H4 (cell line): Measurements from ENCODE around the gene PANX2. TPM values are rescaled to one million over a fixed set of nuclear protein-coding genes. Genes with fewer than 3 reads are reported as not detected.
"Not testable (repeated sequence)": the region's sequence is repeated elsewhere in the genome, so short reads cannot be mapped to it uniquely, and the experiment has no call there.

Source experiments
- DNase-seq: peaks from one replicate; pipeline ENCODE4 v3.0.0-alpha.2; 2015; ENCODE audit warnings: low spot score
- total RNA-seq: library from RNA; depleted of rRNA; stranded (reverse); fragments of >200 nt; shearing (Covaris generic); gene quantifications from 2 replicates; pipeline ENCODE4 v1.2.3, GENCODE V29; 2014; rRNA removed

Gene PANX2, protein sequence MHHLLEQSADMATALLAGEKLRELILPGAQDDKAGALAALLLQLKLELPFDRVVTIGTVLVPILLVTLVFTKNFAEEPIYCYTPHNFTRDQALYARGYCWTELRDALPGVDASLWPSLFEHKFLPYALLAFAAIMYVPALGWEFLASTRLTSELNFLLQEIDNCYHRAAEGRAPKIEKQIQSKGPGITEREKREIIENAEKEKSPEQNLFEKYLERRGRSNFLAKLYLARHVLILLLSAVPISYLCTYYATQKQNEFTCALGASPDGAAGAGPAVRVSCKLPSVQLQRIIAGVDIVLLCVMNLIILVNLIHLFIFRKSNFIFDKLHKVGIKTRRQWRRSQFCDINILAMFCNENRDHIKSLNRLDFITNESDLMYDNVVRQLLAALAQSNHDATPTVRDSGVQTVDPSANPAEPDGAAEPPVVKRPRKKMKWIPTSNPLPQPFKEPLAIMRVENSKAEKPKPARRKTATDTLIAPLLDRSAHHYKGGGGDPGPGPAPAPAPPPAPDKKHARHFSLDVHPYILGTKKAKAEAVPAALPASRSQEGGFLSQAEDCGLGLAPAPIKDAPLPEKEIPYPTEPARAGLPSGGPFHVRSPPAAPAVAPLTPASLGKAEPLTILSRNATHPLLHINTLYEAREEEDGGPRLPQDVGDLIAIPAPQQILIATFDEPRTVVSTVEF
- 4.2 and 4.4 TPM in 2 replicates for total RNA-seq

DNA sequence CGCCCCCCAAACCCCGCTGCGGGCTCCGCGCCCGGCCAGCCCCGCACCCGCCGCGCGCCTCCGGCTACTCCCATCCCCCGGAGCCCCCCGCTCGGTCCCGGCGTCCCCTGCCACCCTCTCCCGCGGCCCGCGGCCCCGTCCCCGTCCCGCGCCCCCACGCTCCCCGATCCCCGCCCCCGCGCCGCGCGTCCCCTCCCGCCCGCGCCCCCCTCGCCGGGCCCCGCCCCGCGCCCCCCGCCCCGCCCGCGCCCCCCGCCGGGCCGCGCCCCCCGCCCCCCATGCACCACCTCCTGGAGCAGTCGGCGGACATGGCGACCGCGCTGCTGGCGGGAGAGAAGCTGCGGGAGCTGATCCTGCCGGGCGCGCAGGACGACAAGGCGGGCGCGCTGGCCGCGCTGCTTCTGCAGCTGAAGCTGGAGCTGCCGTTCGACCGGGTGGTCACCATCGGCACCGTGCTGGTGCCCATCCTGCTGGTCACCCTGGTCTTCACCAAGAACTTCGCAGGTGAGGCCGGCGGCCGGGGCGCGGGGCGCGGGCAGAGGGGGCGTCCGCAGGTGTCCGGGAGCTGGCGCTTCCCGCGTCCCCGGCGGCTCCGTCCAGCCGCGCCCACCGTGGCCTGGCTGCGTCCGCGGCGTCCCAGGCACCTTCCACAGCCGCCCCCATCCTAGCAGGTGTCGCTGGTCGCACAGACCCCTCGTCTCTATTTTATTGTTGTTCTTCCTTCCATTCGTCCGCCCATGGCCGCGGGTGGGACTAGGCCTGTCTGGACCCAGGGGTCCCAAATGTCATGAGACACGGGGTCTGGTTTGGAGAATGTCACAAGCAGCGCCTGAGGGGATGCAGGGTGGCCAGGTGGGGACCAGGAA, at the start of gene PANX2:
Gene PANX2, plus strand, starts transcription at position 279 of the 866 bp plus-strand sequence. Its CDS starts 0 bp downstream, at position 279.
- no peak for DNase-seq

DNA sequence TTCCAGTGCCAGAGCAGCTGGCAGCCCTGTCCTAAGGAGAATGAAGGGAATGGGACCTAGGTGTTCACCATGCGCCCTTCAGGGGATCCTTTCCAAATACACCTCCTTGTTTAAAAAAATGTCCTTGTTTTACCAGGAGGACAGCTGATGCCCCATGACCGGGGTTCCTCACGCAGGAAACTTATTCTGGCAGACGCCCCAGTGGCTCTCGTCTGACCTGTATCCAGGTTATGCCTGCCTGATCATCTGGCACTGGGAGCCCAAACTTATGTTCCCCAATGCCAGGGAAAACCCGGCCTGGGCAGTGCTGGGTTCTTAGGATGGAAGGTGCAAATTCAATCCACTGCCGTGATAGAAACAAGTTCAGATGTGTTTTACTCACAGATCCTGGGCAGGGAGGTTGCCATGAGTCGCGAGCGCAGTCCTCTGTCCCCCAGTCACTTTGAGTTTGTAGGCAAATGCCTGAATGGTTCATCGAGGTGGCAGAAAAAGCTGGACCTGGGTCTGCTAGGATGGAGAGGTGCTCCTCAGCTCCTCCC, 49.3 kb upstream of the PANX2 start:
- DNase-seq, result no peak

DNA sequence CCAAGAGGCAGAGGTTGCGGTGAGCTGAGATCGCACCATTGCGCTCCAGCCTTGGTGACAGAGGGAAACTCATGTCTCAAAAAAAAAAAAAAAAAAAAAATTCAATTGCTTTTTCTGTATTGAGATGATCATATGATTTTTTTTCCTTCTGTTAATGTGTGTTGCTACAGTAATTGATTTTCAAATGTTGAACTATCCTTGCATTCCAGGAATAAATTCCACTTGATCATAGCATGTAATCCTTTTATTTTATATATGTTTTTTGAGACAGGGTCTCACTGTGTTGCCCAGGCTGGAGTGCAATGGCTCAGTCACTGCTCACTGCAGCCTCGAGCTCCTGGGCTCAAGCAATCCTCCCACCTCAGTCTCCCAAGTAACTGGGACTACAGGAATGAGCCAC, 47.4 kb upstream of the PANX2 start:
- no peak for DNase-seq

DNA sequence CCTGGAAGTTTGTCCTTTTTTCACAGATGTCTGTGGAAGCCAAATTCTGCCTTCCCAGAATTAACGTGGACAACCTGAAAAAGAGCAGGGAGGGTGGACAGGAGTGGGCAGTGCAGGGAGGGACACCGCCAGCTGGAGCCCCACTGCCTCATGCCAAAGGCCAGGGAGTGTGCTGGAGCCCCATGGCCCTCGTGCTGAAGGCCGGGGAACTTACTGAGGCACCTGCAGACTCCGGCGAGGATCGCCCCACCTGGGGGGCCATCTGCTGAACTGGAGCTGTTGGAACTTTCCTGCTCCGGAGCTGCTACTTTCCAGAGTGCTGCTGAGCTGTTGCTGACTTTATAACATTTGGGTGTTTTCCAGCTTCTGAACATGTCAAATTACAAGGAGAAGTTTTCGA, 45.5 kb upstream of the PANX2 start:
- no peak for DNase-seq

DNA sequence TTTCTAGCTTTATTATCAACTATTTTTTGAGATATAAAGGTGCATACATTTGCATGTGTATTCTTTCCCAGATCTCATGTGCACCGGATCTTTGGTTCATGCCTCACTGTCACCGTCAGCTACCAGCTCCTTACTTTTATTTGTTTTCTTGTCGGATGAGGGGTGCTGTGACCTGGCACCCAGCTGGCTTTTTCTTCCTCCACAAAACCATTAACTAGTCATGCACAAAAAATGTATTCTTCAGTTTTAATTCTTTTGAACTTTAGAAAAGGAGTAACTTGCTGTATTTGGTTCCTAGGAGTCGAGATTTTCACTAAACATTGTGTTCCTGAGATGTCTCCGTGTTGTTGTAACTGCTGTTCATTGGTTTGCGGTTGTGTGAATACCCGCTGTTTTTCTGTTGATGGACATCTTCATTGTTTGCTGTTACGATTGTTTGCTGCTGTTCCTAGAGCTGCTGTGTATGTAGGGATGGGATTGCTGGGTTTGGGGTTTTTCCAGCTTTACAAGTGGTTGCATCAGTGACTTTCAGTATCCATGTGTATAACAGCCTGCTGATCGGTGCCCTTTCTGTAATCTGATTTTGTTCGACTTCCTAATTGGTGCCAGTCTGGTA, 41.3 kb upstream of the PANX2 start:
- DNase-seq, result no peak

DNA sequence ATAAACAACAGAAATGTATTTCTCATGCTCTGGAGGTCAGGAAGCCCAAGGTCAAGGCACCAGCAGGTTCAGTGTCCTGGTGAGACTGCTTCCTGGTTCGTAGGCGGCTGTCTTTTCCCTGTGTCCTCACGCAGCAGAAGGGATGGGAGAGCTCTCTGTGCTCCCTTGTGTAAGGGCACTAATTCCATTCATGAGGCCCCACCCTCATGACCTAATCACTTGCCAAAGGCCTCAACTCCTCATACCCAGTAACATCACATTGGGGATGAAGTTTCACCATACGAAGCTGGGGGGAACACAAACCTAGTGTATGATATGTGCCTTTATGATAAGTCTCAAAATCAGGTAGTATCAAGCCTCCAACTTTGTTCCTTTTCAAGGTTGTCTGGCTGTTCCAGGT, 38.6 kb upstream of the PANX2 start:
- DNase-seq, result no peak

DNA sequence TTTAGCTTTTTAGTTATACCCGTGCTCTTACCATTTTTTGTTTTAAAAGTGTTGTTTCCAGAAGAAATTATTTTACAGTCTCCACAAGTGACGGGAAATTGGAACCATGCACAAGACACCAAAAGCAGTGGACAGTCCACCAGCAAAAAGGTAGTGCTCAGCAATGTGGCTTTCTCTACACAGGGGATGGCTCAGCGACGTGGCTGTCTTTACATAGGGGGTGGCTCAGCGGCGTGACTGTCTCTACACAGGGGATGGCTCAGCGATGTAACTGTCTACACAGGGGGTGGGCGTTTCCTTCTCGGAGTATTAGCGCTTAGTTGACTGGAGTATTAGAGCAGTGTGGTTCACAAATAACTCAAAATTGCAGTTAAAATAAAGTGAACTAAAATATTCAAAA, 36.0 kb upstream of the PANX2 start:
- no peak for DNase-seq

DNA sequence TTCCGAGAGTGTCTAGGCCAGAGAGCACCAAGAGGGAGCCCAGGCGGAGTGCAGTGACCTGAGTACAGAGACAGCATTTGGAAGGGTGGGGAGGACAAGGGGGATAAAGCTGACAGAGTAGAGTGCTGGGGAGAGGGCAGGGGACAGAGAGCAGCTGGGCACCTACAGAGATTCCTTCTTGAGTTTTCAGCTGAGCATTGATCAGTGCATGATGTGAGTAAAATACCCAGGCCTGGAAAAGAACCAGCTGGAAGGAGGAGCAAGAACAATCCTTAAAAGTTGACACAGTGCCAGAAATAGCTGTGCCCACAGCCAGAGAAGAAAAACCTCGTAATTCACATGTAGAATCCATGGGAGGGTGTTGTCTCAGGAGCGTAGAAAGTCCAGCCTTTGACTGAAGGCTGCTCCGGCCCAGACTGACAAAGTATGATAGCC, 33.9 kb upstream of the PANX2 start:
- no peak for DNase-seq

DNA sequence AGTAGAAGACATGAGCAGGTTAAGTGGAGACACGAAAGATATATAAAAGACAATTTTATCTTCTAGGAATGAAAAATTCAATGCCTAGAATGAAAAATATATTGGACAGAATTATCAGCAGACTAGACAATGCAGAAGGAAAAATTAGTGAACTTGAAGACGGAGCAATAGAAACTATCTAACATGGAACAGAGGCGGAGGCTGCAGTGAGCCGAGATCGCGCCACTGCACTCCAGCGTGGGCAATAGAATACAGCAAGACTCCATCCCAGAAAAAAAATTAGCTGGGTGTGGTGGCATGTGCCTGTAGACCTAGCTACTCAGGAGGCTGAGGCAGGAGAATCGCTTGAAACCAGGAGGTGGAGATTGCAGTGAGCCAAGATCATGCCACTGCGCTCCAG, 33.3 kb upstream of the PANX2 start:
- DNase-seq, result not testable (repeated sequence)

DNA sequence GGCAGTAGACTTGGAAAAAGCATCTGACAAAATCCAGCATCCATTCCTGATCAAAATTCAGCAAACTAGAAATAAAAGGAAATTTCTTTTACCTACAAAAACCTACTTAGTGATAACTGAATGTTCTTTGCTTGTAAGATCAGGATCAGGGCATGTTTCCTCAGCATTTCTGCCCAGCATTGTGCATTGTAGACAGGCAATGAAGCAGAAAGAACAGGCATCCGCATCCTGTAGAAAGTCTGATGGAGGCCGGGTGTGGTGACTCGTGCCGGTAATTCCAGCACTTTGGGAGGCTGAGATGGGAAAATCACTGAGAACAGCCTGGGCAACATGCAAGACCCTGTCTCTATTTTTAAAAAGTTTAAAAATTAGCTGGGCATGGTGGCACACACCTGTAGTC, 32.5 kb upstream of the PANX2 start:
- no peak for DNase-seq

DNA sequence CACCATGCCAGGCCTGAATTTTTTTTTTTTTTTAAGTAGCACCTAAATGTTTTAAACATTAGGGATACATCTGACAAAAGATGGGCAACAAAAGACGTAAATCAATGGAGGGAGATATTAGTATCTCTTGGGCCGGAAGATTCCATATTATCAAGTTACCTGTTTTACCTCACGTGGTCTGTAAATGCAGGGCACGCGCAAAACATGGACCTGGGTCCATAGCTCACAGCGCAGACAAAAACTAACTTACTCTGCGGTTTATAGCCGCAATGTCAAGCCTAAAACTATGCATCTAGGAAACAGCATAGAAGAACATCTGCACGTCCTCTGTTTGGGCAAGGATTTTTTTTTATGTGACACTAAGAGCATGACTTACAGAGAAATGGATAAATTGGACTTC, 31.5 kb upstream of the PANX2 start:
- DNase-seq, result no peak

DNA sequence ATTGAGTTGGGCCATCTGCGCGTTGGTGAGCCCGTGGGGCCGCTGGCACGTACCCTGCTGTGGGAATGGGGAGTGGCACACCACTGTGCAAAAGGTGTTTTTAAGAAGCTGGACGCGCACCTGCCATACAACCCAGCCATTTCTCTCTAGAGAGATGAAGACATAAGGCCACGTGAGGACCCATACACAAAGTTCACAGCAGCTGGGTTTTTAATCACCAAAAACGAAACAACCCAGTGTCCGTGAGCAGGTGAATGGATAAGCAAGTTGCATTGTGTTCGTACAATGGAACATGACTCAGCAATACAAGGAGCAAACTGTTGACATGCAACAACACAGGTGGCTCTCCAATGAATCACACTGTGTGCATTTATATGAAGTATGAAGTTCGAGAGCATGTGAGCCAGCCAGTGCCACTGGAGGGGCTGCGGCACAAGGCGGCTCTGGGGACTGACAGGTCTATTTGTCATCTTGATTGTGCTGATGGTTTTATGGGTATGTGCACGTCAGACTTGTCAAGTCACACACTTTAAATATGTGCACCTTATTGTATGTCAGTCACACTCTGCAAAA, 30.6 kb upstream of the PANX2 start:
- DNase-seq, result no peak

DNA sequence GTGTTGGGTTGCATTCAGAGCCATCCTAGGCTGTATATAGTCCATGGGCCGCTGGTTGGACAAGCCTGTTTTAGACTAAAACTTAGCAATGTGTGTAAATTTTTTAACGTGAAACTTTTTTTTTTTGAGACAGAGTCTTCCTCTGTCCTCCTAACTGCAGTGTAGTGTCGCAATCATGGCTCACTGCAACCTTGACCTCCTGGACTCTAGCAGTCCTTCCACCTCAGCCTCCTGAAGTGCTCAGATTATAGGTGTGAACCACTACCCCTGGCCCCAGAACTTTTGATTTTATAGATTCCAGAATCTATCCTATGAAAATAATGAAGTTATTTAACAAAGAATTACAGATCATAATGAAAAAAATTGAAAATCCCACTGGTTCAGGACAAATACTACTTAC, 29.9 kb upstream of the PANX2 start:
- DNase-seq, result no peak

DNA sequence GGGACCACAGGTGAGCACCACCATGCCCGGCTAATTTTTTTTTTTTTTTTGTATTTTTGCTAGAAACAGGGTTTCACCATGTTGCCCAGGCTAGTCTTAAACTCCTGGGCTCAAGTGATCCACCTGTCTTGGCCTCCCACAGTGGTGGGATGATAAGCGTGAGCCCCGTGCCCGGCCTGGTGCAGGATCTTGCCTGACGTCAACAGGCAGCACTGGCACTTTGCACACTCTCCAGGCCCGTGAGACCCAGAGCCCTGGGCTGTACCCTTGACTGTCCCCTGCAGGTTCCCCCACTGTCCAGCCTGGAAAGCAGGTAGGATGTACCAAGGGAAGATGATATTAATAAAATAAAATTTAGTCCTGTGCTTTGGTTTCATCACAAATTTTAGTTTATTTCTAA, 29.1 kb upstream of the PANX2 start:
- no peak for DNase-seq

DNA sequence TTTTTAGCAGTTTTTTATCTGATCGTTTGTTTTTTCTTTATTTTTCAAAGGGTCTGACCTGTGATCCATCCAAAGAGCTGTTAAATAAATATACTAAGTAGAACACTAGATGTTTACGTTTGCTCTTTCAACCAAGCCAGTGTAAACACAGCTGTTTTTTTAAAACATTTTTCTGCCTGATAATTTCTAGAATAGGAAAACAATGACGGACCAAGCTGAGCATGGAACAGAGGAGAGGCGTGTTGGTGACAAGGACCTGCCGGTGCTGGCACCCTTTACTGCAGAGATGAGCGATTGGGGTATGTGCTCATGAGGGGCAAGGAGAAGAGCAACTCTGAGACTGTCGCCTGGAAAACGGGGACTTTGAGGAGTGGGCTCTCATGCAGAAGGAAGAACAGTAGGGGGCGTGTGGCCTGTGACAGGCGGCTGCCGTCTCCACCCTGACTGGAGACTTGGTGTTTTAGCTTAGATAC, 28.6 kb upstream of the PANX2 start:
- DNase-seq, result no peak

DNA sequence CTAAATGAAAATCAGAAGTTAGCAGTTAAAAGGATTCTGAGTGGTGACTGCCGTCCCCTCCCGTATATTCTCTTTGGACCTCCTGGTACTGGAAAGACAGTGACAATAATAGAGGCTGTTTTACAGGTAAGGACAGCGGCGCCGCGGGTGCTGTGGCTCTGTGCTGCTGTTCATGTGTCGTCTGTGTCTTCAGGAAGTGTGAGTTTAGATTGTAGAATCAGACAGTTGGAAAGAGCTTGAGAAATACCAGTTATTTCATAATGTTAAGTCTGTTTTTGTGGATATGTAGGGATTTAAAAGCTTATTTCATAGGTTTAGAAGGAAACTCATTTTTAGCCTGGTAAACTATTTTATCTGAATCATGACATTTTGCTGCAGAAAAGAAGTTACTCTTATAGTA, 27.4 kb upstream of the PANX2 start:
- DNase-seq, result no peak

DNA sequence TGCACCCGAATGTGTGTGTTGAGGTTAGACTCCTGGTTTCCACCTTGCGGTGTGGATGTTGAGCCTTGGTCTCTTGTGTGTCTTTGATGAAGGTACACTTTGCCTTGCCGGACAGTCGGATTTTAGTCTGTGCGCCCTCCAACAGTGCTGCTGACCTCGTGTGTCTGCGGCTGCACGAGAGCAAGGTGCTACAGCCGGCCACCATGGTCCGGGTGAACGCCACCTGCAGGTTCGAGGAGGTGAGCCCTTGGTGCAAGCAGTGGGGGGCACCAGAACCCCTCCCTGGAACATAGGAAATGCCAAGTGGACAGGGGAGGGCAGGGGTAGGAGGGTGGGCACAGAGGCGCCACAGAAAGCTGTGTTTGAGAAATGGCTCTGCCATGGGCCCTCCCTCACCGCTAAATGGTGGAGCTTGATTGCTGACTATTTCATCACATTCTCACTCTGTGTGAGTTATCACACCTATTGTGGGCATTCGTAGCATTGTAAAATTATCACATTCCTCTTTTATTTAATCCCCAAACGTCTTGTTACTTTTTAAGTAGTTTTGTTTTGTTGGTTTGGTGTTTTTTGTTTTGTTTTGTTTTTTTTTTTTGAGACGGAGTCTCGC, 26.4 kb upstream of the PANX2 start:
- no peak for DNase-seq

DNA sequence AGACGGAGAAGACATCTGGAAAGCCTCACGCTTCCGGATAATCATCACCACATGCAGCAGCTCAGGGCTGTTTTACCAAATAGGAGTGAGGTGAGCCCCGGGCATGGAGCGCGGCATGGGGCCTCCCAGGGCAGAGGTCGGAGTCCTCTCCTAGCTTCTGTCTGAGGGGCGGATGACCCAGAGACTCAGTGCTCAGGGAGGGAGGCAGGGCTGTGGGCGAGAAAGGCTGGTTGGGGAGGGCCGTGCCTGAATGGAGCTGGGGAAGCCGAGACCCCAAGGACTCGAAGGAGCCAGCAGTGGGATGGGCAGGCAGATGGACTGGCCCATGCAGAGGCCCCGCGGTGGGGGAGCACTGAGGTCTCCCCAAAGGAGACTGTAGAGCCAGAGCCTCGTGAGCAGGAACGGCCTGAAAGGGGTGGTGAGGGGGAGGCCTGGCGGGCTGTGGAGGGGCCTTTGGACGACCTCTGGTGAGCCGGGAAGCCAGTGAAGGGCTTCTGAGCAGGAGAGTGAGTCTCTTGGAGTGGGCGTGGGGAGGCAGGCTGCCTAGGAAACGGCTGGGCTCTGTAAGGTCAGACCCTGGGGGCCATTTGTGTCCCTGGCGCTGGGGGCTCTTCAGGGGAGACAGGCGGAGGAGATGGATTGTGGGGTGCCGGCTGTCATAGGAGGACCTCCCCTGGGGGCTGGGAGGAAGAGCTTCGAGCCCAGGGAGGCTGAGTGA, 24.7 kb upstream of the PANX2 start:
- no peak for DNase-seq

DNA sequence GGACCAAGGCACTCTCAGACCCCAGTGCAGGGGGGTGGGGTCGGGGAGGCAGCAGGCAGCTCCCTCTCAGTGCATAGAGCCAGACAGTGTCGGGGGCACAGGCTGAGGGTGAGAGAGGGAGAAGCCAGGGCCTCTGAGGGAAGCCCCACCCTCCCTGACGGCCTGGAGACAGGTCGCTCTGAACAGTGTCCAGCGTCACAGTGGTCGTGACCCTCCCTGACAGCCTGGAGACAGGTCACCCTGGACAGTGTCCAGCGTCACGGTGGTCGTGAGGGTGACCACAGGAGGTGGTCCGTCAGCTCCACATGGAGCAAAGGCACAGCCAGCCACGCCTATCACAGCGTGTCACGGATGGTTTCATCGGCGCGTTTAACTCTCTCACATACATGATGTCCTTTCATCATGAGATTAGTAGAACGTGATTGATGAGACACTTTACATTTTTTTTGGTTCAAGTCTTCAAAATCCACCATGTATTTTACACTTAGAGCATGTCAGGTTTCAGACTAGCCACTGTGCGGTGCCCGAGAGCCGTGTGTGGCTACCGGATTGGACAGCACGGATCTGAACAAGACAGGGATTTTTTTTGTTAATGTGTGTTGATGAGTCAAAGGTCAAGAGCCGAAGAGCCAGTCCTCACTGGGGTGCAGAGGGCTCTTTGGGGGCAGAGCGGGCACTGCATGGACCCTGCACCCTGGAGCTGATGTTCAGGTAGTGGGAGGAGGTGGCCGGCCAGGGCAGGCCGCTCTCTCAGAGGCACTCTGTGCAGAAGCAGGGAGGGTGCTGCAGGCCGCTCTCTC, 23.9 kb upstream of the PANX2 start:
- no peak for DNase-seq
